Mucosa of rectum (tissue), 2 donors: ENCODE measurements around the gene C6orf141.

Experiments
- H3K27ac ChIP-seq, 2 donors: one replicate each; pipeline ENCODE4 v1.7.0; 2013; ENCODE audit warnings: inconsistent platforms in 2 of 2, low read depth in 2 of 2, low read length in 2 of 2
- H3K27me3 ChIP-seq, 2 donors: one replicate each; pipeline ENCODE4 v1.7.0; 2013; ENCODE audit warnings: low read length in 2 of 2; ENCODE audit not compliant: control insufficient read depth in 2 of 2, insufficient read depth in 2 of 2
- H3K36me3 ChIP-seq, 2 donors: one replicate each; pipeline ENCODE4 v1.7.0; 2013; ENCODE audit warnings: low read length in 2 of 2; ENCODE audit not compliant: control insufficient read depth in 2 of 2, insufficient read depth in 2 of 2
- H3K4me1 ChIP-seq, 2 donors: one replicate each; pipeline ENCODE4 v1.7.0; 2013; ENCODE audit warnings: low read length in 2 of 2, mild to moderate bottlenecking in 1 of 2; ENCODE audit not compliant: control insufficient read depth in 2 of 2, insufficient read depth in 2 of 2
- H3K4me3 ChIP-seq, 2 donors: one replicate each; pipeline ENCODE4 v1.7.0; 2013; ENCODE audit warnings: low read length in 2 of 2
- H3K9ac ChIP-seq, 2 donors: one replicate each; pipeline ENCODE4 v1.7.0; 2013; ENCODE audit warnings: low read length in 2 of 2, low read depth in 1 of 2, mild to moderate bottlenecking in 1 of 2
- H3K9me3 ChIP-seq, 2 donors: one replicate each; pipeline ENCODE4 v1.7.0; 2013; ENCODE audit warnings: low read length in 2 of 2; ENCODE audit not compliant: control insufficient read depth in 2 of 2
- donor health status: healthy.
- donor health status: Normal muscosa, but diverticular disease.

The C6orf141 gene

GRCh38 chr6:49539102-49539501 is 11.4 kb upstream of the C6orf141 start:
- Histone ChIP-seq H3K36me3 (no peaks in the 10 kb centered on the region), H3K4me1 (no peaks in the 10 kb centered on the region), H3K4me3 (no peak overlapping the region), H3K27ac (no peak overlapping the region), H3K9me3 (no peaks in the 10 kb centered on the region), H3K9ac (no peak overlapping the region), H3K27me3 (no peaks in the 10 kb centered on the region)

- Histone ChIP-seq H3K4me3 (no peak overlapping the region), H3K4me1 (no peaks in the 10 kb centered on the region), H3K9me3 (no peaks in the 10 kb centered on the region), H3K36me3 (no peaks in the 10 kb centered on the region), H3K27ac (no peak overlapping the region), H3K27me3 (no peaks in the 10 kb centered on the region), H3K9ac (no peak overlapping the region)
Measured at GRCh38 chr6:49540614-49541013, 9.9 kb upstream of the C6orf141 start.

- no peaks in the 10 kb centered on the region for H3K9me3 ChIP-seq
- H3K36me3 ChIP-seq: no peaks in the 10 kb centered on the region
- H3K4me3 ChIP-seq: no peak overlapping the region
- H3K27me3 ChIP-seq: no peaks in the 10 kb centered on the region
- H3K4me1 ChIP-seq: no peaks in the 10 kb centered on the region
- H3K27ac ChIP-seq: no peak overlapping the region
- no peak overlapping the region for H3K9ac ChIP-seq
Measured at GRCh38 chr6:49541210-49541724, 9.2 kb upstream of the C6orf141 start.

GRCh38 chr6:49541936-49542335 is 8.5 kb upstream of the C6orf141 start:
- Histone ChIP-seq H3K27me3 (no peaks in the 10 kb centered on the region), H3K27ac (no peak overlapping the region), H3K9me3 (no peaks in the 10 kb centered on the region), H3K4me3 (no peak overlapping the region), H3K9ac (no peak overlapping the region), H3K36me3 (no peaks in the 10 kb centered on the region), H3K4me1 (no peaks in the 10 kb centered on the region)

- Histone ChIP-seq H3K9ac (no peak overlapping the region), H3K9me3 (no peaks in the 10 kb centered on the region), H3K27me3 (no peaks in the 10 kb centered on the region), H3K36me3 (no peaks in the 10 kb centered on the region), H3K27ac (no peak overlapping the region), H3K4me3 (no peak overlapping the region), H3K4me1 (no peaks in the 10 kb centered on the region)
Measured at GRCh38 chr6:49543087-49543858, 7.2 kb upstream of the C6orf141 start.

GRCh38 chr6:49546331-49546730 is 4.1 kb upstream of the C6orf141 start:
- no peak overlapping the region for H3K4me3 ChIP-seq
- peaks cover 8 to 13% of the 10 kb centered on the region in 2 donors for H3K4me1 ChIP-seq
- H3K9ac ChIP-seq: no peak overlapping the region
- no peak overlapping the region for H3K27ac ChIP-seq
- H3K9me3 ChIP-seq: no peaks in the 10 kb centered on the region
- H3K36me3 ChIP-seq: no peaks in the 10 kb centered on the region
- H3K27me3 ChIP-seq: peaks cover 2 to 3% of the 10 kb centered on the region in 2 donors

GRCh38 chr6:49548613-49549304 is 1.7 kb upstream of the C6orf141 start:
- Histone ChIP-seq H3K36me3 (no peaks in the 10 kb centered on the region), H3K4me1 (peaks cover 8 to 14% of the 10 kb centered on the region in 2 donors), H3K9ac (no peak overlapping the region), H3K4me3 (no peak overlapping the region), H3K27ac (no peak overlapping the region), H3K9me3 (no peaks in the 10 kb centered on the region), H3K27me3 (peaks cover 2 to 3% of the 10 kb centered on the region in 2 donors)

- Histone ChIP-seq H3K27me3 (peaks cover 2 to 3% of the 10 kb centered on the region in 2 donors), H3K27ac (peak overlapping the region in 1 of 2 donors; percentile 37), H3K4me1 (peaks cover 8 to 14% of the 10 kb centered on the region in 2 donors), H3K9me3 (no peaks in the 10 kb centered on the region), H3K9ac (peak overlapping the region; percentile 65 to 77), H3K4me3 (peak overlapping the region; percentile 76 to 87), H3K36me3 (no peaks in the 10 kb centered on the region)
Measured at GRCh38 chr6:49549691-49550491, 577 bp upstream of the C6orf141 start.

GRCh38 chr6:49551078-49551865 is 804 bp downstream of the C6orf141 start:
- Histone ChIP-seq H3K36me3 (no peaks in the 10 kb centered on the region), H3K4me1 (peaks cover 8 to 14% of the 10 kb centered on the region in 2 donors), H3K27me3 (peaks cover 2 to 3% of the 10 kb centered on the region in 2 donors), H3K27ac (peak overlapping the region; percentile 19 to 23), H3K4me3 (peak overlapping the region; percentile 76 to 87), H3K9ac (peak overlapping the region; percentile 65 to 77), H3K9me3 (no peaks in the 10 kb centered on the region)
